Effector CD4-positive, alpha-beta T cell (primary cell): Measurements from ENCODE around the gene RIPPLY2. TPM values are rescaled to one million over a fixed set of nuclear protein-coding genes. Genes with fewer than 3 reads are reported as not detected.
"Not testable (repeated sequence)": the region's sequence is repeated elsewhere in the genome, so short reads cannot be mapped to it uniquely, and the experiment has no call there.

Experiments used
- DNase-seq: peaks from one replicate; pipeline ENCODE4 v3.0.0-alpha.2; 2020
- total RNA-seq: gene quantifications from one replicate; lab custom pipeline; 2026; lab: John Stamatoyannopoulos, UW

RIPPLY2 gene
- total RNA-seq: not detected

- DNase-seq: no peak
Observed at GRCh38 chr6:83853178-83854000, at the start of gene RIPPLY2. TSS of gene RIPPLY2 (plus strand) at chr6:83853360. CDS start at chr6:83853417, 57 bp downstream.

GRCh38 chr6:83803492-83803891 is 49.7 kb upstream of the RIPPLY2 start:
- DNase-seq: not testable (repeated sequence)

GRCh38 chr6:83804886-83805285 is 48.3 kb upstream of the RIPPLY2 start:
- no peak for DNase-seq

- DNase-seq: no peak
Observed at GRCh38 chr6:83808005-83808404, 45.2 kb upstream of the RIPPLY2 start.

- DNase-seq: no peak
Observed at GRCh38 chr6:83808926-83809325, 44.2 kb upstream of the RIPPLY2 start.

GRCh38 chr6:83812595-83812994 is 40.6 kb upstream of the RIPPLY2 start:
- DNase-seq: no peak

GRCh38 chr6:83815631-83816272 is 37.4 kb upstream of the RIPPLY2 start:
- no peak for DNase-seq

GRCh38 chr6:83822629-83823169 is 30.5 kb upstream of the RIPPLY2 start:
- no peak for DNase-seq

- no peak for DNase-seq
Observed at GRCh38 chr6:83824388-83824801, 28.8 kb upstream of the RIPPLY2 start.

GRCh38 chr6:83824831-83825230 is 28.3 kb upstream of the RIPPLY2 start:
- DNase-seq: no peak

GRCh38 chr6:83827050-83827449 is 26.1 kb upstream of the RIPPLY2 start:
- no peak for DNase-seq

- DNase-seq: no peak
Observed at GRCh38 chr6:83838727-83839126, 14.4 kb upstream of the RIPPLY2 start.

- DNase-seq: no peak
Observed at GRCh38 chr6:83844170-83844569, 9.0 kb upstream of the RIPPLY2 start.

- no peak for DNase-seq
Observed at GRCh38 chr6:83846291-83846690, 6.9 kb upstream of the RIPPLY2 start.

GRCh38 chr6:83847179-83847578 is 6.0 kb upstream of the RIPPLY2 start:
- no peak for DNase-seq

GRCh38 chr6:83849127-83849526 is 4.0 kb upstream of the RIPPLY2 start:
- no peak for DNase-seq

- DNase-seq: no peak
Observed at GRCh38 chr6:83849610-83850009, 3.5 kb upstream of the RIPPLY2 start.

- DNase-seq: no peak
Observed at GRCh38 chr6:83852528-83853177, 507 bp upstream of the RIPPLY2 start.

GRCh38 chr6:83854001-83854501 is 891 bp downstream of the RIPPLY2 start:
- DNase-seq: no peak

GRCh38 chr6:83854766-83855165 is 1.6 kb downstream of the RIPPLY2 start:
- no peak for DNase-seq

GRCh38 chr6:83859410-83860358 is 6.5 kb downstream of the RIPPLY2 start, which contains the start of gene CYB5R4:
TSS of gene CYB5R4 (plus strand) at chr6:83859689. CDS start at chr6:83859783, 94 bp downstream.
- peak; percentile 89 for DNase-seq

GRCh38 chr6:83860359-83860755 is 7.2 kb downstream of the RIPPLY2 start:
- DNase-seq: no peak
